MM.1S (cell line): ENCODE data around the gene E2F2.

Experiments
- DNase-seq: peaks from one replicate; pipeline ENCODE4 v3.0.0-alpha.2; 2015
- H2AFZ ChIP-seq: fragments of 300-600 bp; sonication (generic); 2 replicates; pipeline ENCODE4 v1.6.0; 2016; ENCODE audit warnings: antibody characterized with exemption, low read length
- H3F3A ChIP-seq: fragments of 300-600 bp; sonication (generic); 2 replicates; pipeline ENCODE4 v1.6.1; 2016; ENCODE audit warnings: mild to moderate bottlenecking, antibody characterized with exemption, low read length, moderate library complexity, mixed read lengths; ENCODE audit not compliant: insufficient read depth
- H3K27ac ChIP-seq: fragments of 300-600 bp; sonication (generic); 2 replicates; pipeline ENCODE4 v1.5.1; 2016; ENCODE audit warnings: mild to moderate bottlenecking, low read length
- H3K27me3 ChIP-seq: fragments of 300-600 bp; sonication (generic); replicated peaks from 2 replicates; pipeline ENCODE4 v1.6.0; 2016; ENCODE audit warnings: low read length; ENCODE audit not compliant: insufficient read depth
- H3K36me3 ChIP-seq: fragments of 300-600 bp; sonication (generic); replicated peaks from 2 replicates; pipeline ENCODE4 v1.6.1; 2016; ENCODE audit warnings: mild to moderate bottlenecking, low read length, mixed read lengths; ENCODE audit not compliant: insufficient read depth
- H3K4me1 ChIP-seq: fragments of 300-600 bp; sonication (generic); 2 replicates; pipeline ENCODE4 v1.6.1; 2016; ENCODE audit warnings: low read length, mixed read lengths
- H3K4me2 ChIP-seq: fragments of 300-600 bp; sonication (generic); 2 replicates; pipeline ENCODE4 v1.6.0; 2016; ENCODE audit warnings: low read depth, low read length
- H3K4me3 ChIP-seq: fragments of 300-600 bp; sonication (generic); 2 replicates; pipeline ENCODE4 v1.5.1; 2016; ENCODE audit warnings: low read length, mixed read lengths
- H3K79me2 ChIP-seq: fragments of 300-600 bp; sonication (generic); 2 replicates; pipeline ENCODE4 v1.6.1; 2016; ENCODE audit warnings: mixed run types, low read length, mixed read lengths
- H3K9ac ChIP-seq: fragments of 300-600 bp; sonication (generic); 2 replicates; pipeline ENCODE4 v1.6.1; 2016; ENCODE audit warnings: low read length, mixed read lengths
- H3K9me2 ChIP-seq: fragments of 300-600 bp; sonication (generic); replicated peaks from 2 replicates; pipeline ENCODE4 v1.6.1; 2016; ENCODE audit warnings: mild to moderate bottlenecking, low read length, mixed read lengths; ENCODE audit not compliant: insufficient read depth
- H3K9me3 ChIP-seq: fragments of 300-600 bp; sonication (generic); replicated peaks from 2 replicates; pipeline ENCODE4 v1.6.1; 2016; ENCODE audit warnings: mild to moderate bottlenecking, low read length, mixed read lengths; ENCODE audit not compliant: insufficient read depth
- H4K20me1 ChIP-seq: fragments of 300-600 bp; sonication (generic); 2 replicates; pipeline ENCODE4 v1.6.1; 2016; ENCODE audit warnings: mild to moderate bottlenecking, low read length, moderate library complexity, mixed read lengths; ENCODE audit not compliant: insufficient read depth
- CTCF ChIP-seq: fragments of 300-600 bp; sonication (generic); IDR thresholded peaks from 2 replicates; pipeline ENCODE4 v1.5.1; 2016; ENCODE audit warnings: antibody characterized with exemption, low read length, mixed read lengths
- EZH2 ChIP-seq: fragments of 300-600 bp; sonication (generic); optimal IDR thresholded peaks from 2 replicates; pipeline ENCODE3; 2017; ENCODE audit warnings: low read depth, mild to moderate bottlenecking, antibody characterized with exemption, low read length, mixed read lengths
- EZH2phosphoT487 ChIP-seq: fragments of 300-600 bp; sonication (generic); IDR thresholded peaks from 2 replicates; pipeline ENCODE4 v1.6.1; 2018; ENCODE audit warnings: antibody characterized with exemption, low read length

Gene E2F2

GRCh38 chr1:23574265-23574754, 43.3 kb upstream of the E2F2 start:
- Histone ChIP-seq H2AFZ (no peak overlapping the region), H3K36me3 (no peaks in the 10 kb centered on the region), H3K9me3 (no peaks in the 10 kb centered on the region), H4K20me1 (no peaks in the 10 kb centered on the region), H3K9me2 (no peaks in the 10 kb centered on the region), H3K4me2 (no peak overlapping the region), H3K79me2 (no peaks in the 10 kb centered on the region), H3K9ac (no peak overlapping the region), H3F3A (peaks cover 11% of the 10 kb centered on the region), H3K4me3 (no peak overlapping the region), H3K27ac (no peak overlapping the region), H3K27me3 (peaks cover 47% of the 10 kb centered on the region), H3K4me1 (peaks cover 19% of the 10 kb centered on the region)
- DNase-seq = no peak
- TF ChIP-seq EZH2 (no peak), CTCF (no peak), EZH2phosphoT487 (no peak)

GRCh38 chr1:23573574-23574182, 42.6 kb upstream of the E2F2 start:
- Histone ChIP-seq H4K20me1 (no peaks in the 10 kb centered on the region), H2AFZ (no peak overlapping the region), H3K27me3 (peaks cover 51% of the 10 kb centered on the region), H3K9ac (no peak overlapping the region), H3K9me2 (no peaks in the 10 kb centered on the region), H3K79me2 (no peaks in the 10 kb centered on the region), H3K4me2 (no peak overlapping the region), H3K36me3 (no peaks in the 10 kb centered on the region), H3F3A (peaks cover 11% of the 10 kb centered on the region), H3K4me3 (no peak overlapping the region), H3K4me1 (peaks cover 19% of the 10 kb centered on the region), H3K9me3 (no peaks in the 10 kb centered on the region), H3K27ac (no peak overlapping the region)
- no peak for DNase-seq
- TF ChIP-seq EZH2 (no peak), EZH2phosphoT487 (no peak), CTCF (no peak)

- no peaks in the 10 kb centered on the region for H3K9me2 ChIP-seq
- no peak overlapping the region for H3K4me2 ChIP-seq
- no peak for DNase-seq
- H3K9ac ChIP-seq = no peak overlapping the region
- peaks cover 54% of the 10 kb centered on the region for H3K27me3 ChIP-seq
- TF ChIP-seq EZH2phosphoT487 (no peak), EZH2 (no peak), CTCF (no peak)
- H3K79me2 ChIP-seq = no peaks in the 10 kb centered on the region
- no peaks in the 10 kb centered on the region for H4K20me1 ChIP-seq
- H3F3A ChIP-seq = no peaks in the 10 kb centered on the region
- H3K36me3 ChIP-seq = no peaks in the 10 kb centered on the region
- H3K4me3 ChIP-seq = no peak overlapping the region
- no peak overlapping the region for H2AFZ ChIP-seq
- no peaks in the 10 kb centered on the region for H3K9me3 ChIP-seq
- H3K27ac ChIP-seq = no peak overlapping the region
- 0 out of 2 replicates have a peak, but pooled peaks cover 2% of the 10 kb centered on the region for H3K4me1 ChIP-seq
Measured at GRCh38 chr1:23571465-23571864, 40.4 kb upstream of the E2F2 start.
